Measurements from ENCODE around the gene GPR137.

DNA sequence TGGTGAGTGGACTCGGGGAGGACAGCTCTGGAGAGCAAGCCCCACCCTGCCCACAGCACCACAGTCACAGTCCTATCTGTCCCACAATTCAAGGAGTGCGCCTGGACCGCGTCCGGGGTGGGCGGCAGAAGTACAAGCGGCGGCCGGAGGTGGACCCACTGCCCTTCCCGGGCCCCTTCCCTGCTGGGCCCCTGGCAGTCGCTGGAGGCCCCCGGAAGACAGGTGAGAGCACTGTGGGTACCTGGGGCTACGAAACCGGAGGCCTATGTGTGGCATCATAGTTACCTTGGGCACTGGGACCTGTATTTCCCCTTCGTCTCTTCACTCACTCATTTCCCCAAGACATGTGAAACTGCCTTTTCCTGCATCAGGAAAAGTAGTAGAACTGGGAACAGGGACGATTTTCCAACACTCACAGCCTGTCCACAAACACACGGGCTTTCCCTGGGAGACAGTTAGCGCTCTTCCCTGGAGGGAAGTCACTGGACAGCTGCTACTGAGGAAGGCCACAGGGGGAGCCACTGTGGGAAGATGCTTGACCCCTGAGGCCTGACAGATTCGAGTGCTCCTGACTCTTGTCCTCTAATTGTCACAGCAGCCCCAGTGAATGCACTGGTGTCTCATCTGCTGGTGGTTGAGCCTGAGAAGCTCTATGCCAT, 28.6 kb downstream of the GPR137 start:
- TF ChIP-seq, protein P1, sequence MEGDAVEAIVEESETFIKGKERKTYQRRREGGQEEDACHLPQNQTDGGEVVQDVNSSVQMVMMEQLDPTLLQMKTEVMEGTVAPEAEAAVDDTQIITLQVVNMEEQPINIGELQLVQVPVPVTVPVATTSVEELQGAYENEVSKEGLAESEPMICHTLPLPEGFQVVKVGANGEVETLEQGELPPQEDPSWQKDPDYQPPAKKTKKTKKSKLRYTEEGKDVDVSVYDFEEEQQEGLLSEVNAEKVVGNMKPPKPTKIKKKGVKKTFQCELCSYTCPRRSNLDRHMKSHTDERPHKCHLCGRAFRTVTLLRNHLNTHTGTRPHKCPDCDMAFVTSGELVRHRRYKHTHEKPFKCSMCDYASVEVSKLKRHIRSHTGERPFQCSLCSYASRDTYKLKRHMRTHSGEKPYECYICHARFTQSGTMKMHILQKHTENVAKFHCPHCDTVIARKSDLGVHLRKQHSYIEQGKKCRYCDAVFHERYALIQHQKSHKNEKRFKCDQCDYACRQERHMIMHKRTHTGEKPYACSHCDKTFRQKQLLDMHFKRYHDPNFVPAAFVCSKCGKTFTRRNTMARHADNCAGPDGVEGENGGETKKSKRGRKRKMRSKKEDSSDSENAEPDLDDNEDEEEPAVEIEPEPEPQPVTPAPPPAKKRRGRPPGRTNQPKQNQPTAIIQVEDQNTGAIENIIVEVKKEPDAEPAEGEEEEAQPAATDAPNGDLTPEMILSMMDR (conservative IDR thresholded peaks at IDR 0.05; ENCODE audit: low read length) = peak; percentile 29; the same call in 1 of the 2 replicates
- no peak for TF ChIP-seq EZH2phosphoT487 (IDR thresholded peaks at IDR 0.05; ENCODE audit: borderline replicate concordance, low read depth, low read length)

All from OCI-LY7 (cell line).